22Rv1 (cell line): ENCODE results near the gene MYOCOS.
"Not testable (repeated sequence)": the region's sequence is repeated elsewhere in the genome, so short reads cannot be mapped to it uniquely, and the experiment has no call there.

Experiments
- ZFX ChIP-seq: fragments of 450-650 bp; IDR thresholded peaks from 2 replicates; pipeline ENCODE4 v1.6.1; 2017; ENCODE audit warnings: antibody characterized with exemption, borderline replicate concordance
- TF ChIP-seq, protein P1 (sequence below): fragments of 450-650 bp; IDR thresholded peaks from 2 replicates; pipeline ENCODE4 v1.5.1; 2017; ENCODE audit warnings: mild to moderate bottlenecking

- TF ChIP-seq, protein P1, sequence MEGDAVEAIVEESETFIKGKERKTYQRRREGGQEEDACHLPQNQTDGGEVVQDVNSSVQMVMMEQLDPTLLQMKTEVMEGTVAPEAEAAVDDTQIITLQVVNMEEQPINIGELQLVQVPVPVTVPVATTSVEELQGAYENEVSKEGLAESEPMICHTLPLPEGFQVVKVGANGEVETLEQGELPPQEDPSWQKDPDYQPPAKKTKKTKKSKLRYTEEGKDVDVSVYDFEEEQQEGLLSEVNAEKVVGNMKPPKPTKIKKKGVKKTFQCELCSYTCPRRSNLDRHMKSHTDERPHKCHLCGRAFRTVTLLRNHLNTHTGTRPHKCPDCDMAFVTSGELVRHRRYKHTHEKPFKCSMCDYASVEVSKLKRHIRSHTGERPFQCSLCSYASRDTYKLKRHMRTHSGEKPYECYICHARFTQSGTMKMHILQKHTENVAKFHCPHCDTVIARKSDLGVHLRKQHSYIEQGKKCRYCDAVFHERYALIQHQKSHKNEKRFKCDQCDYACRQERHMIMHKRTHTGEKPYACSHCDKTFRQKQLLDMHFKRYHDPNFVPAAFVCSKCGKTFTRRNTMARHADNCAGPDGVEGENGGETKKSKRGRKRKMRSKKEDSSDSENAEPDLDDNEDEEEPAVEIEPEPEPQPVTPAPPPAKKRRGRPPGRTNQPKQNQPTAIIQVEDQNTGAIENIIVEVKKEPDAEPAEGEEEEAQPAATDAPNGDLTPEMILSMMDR = not testable (repeated sequence)
- TF ChIP-seq ZFX = not testable (repeated sequence)
Measured at GRCh38 chr1:171615122-171615906, 6.7 kb upstream of the MYOCOS start.
